HepG2 (cell line): ENCODE results near the gene PDGFRB.

Experiments
- CENPT ChIP-seq: sonication (generic); formaldehyde crosslinking; IDR thresholded peaks from 2 replicates; pipeline ENCODE4 v1.8.0; 2022; ENCODE audit warnings: low read depth, mild to moderate bottlenecking, moderate library complexity, missing genetic modification reagents
- ETV5 ChIP-seq: IDR thresholded peaks from 2 replicates; pipeline ENCODE4 v1.6.1; 2018; ENCODE audit warnings: missing biosample characterization, missing genetic modification reagents, inconsistent platforms, borderline replicate concordance
- HDAC6 ChIP-seq: fragments of 200-600 bp; sonication (generic); IDR thresholded peaks from 2 replicates; pipeline ENCODE4 v1.7.0; 2017; ENCODE audit warnings: mild to moderate bottlenecking, antibody characterized with exemption, low read length, low read depth
- MAFK ChIP-seq, 2 experiments: IDR thresholded peaks in 1 of 2; conservative IDR thresholded peaks in 1 of 2; 2 replicates each; pipeline ENCODE4 v1.6.1; 2011; ENCODE audit warnings: improper control_type of control experiment in 2 of 2, low read length in 2 of 2
- POLR2A ChIP-seq, 2 experiments: IDR thresholded peaks; 2 replicates each; pipeline ENCODE4 v1.6.1; 2011; ENCODE audit warnings: low read depth in 2 of 2, low read length in 2 of 2, mild to moderate bottlenecking in 1 of 2, moderate library complexity in 1 of 2; ENCODE audit not compliant: insufficient read depth in 1 of 2
- TCF7L2 ChIP-seq: IDR thresholded peaks from 2 replicates; pipeline ENCODE4 v1.6.1; 2011; ENCODE audit warnings: mild to moderate bottlenecking, low read depth, low read length, moderate library complexity
- ZFP37 ChIP-seq: sonication (generic); formaldehyde crosslinking; IDR thresholded peaks from 2 replicates; pipeline ENCODE4 v1.4.0; 2020; ENCODE audit warnings: missing genetic modification reagents, borderline replicate concordance
- ZNF253 ChIP-seq: sonication (generic); formaldehyde crosslinking; IDR thresholded peaks from 2 replicates; pipeline ENCODE4 v1.8.0; 2022; ENCODE audit warnings: mild to moderate bottlenecking, missing genetic modification reagents, borderline replicate concordance
- ZNF549 ChIP-seq: sonication (generic); formaldehyde crosslinking; IDR thresholded peaks from 2 replicates; pipeline ENCODE4 v1.5.0; 2020; ENCODE audit warnings: missing genetic modification reagents
- TF ChIP-seq, protein P1 (sequence below): sonication (generic); formaldehyde crosslinking; IDR thresholded peaks from 2 replicates; pipeline ENCODE4 v1.4.0; 2020; ENCODE audit warnings: missing genetic modification reagents
- TF ChIP-seq, protein P2 (sequence below): sonication (generic); formaldehyde crosslinking; IDR thresholded peaks from 2 replicates; pipeline ENCODE4 v1.5.0; 2020; ENCODE audit warnings: mild to moderate bottlenecking, missing genetic modification reagents, moderate library complexity
- TF ChIP-seq, protein P3 (sequence below): sonication (generic); formaldehyde crosslinking; conservative IDR thresholded peaks from 2 replicates; pipeline ENCODE4 v1.4.0; 2020; ENCODE audit warnings: mild to moderate bottlenecking, missing genetic modification reagents, moderate library complexity

DNA sequence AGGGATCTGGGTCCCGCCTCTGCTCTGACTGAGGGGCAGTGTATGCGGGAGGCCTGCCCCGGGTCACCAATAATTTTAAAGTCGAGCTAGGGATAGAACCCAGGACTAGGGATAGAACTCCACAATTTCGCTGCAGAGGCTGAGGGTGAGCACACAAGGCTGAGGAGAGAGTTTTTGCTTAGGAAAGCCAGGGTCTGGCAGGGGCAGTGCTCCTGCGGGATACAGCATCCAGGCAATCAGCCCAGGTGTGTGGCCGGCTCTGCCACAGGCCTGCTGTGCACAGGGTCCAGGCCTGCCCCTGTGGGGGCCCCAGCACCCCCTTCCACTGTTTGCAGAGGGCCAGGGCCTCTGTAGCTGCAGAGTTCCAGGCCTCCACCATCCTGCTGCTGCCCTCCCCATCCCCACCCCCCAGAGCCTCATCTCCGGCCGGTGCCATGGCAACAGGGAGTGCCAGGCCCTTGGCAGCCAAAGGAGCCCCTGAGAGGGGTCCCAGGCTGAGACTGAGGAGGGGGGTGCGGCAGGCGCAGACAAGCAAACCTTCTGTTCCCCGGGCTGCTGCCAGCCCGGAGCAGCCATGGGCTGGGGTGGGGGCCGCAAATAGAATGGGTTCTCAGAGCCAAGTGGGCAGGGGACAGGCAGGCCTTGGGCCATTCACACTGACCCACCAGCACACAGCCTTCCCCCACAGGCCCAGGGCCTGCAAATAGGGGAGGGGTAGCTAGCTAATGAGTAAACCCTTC, 8.6 kb downstream of the PDGFRB start:
- TF ChIP-seq CENPT (CRISPR knock-in tag) (no peak), ZNF253 (CRISPR knock-in tag) (no peak), HDAC6 (no peak), ETV5 (CRISPR knock-in tag) (no peak), TCF7L2 (no peak), POLR2A (IDR thresholded peaks at IDR 0.05; ENCODE audit: insufficient read depth in 1 of 2, low read depth in 2 of 2, low read length in 2 of 2) (no peak), ZFP37 (CRISPR knock-in tag) (no peak), MAFK (conservative IDR thresholded peaks at IDR 0.05 in 1 of 2, IDR thresholded peaks at IDR 0.05 in 1 of 2; ENCODE audit: low read length in 2 of 2) (no peak), ZNF549 (CRISPR knock-in tag) (no peak)
- TF ChIP-seq, protein P1, sequence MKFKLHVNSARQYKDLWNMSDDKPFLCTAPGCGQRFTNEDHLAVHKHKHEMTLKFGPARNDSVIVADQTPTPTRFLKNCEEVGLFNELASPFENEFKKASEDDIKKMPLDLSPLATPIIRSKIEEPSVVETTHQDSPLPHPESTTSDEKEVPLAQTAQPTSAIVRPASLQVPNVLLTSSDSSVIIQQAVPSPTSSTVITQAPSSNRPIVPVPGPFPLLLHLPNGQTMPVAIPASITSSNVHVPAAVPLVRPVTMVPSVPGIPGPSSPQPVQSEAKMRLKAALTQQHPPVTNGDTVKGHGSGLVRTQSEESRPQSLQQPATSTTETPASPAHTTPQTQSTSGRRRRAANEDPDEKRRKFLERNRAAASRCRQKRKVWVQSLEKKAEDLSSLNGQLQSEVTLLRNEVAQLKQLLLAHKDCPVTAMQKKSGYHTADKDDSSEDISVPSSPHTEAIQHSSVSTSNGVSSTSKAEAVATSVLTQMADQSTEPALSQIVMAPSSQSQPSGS = no peak
- TF ChIP-seq, protein P2, sequence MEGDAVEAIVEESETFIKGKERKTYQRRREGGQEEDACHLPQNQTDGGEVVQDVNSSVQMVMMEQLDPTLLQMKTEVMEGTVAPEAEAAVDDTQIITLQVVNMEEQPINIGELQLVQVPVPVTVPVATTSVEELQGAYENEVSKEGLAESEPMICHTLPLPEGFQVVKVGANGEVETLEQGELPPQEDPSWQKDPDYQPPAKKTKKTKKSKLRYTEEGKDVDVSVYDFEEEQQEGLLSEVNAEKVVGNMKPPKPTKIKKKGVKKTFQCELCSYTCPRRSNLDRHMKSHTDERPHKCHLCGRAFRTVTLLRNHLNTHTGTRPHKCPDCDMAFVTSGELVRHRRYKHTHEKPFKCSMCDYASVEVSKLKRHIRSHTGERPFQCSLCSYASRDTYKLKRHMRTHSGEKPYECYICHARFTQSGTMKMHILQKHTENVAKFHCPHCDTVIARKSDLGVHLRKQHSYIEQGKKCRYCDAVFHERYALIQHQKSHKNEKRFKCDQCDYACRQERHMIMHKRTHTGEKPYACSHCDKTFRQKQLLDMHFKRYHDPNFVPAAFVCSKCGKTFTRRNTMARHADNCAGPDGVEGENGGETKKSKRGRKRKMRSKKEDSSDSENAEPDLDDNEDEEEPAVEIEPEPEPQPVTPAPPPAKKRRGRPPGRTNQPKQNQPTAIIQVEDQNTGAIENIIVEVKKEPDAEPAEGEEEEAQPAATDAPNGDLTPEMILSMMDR = no peak
- TF ChIP-seq, protein P3, sequence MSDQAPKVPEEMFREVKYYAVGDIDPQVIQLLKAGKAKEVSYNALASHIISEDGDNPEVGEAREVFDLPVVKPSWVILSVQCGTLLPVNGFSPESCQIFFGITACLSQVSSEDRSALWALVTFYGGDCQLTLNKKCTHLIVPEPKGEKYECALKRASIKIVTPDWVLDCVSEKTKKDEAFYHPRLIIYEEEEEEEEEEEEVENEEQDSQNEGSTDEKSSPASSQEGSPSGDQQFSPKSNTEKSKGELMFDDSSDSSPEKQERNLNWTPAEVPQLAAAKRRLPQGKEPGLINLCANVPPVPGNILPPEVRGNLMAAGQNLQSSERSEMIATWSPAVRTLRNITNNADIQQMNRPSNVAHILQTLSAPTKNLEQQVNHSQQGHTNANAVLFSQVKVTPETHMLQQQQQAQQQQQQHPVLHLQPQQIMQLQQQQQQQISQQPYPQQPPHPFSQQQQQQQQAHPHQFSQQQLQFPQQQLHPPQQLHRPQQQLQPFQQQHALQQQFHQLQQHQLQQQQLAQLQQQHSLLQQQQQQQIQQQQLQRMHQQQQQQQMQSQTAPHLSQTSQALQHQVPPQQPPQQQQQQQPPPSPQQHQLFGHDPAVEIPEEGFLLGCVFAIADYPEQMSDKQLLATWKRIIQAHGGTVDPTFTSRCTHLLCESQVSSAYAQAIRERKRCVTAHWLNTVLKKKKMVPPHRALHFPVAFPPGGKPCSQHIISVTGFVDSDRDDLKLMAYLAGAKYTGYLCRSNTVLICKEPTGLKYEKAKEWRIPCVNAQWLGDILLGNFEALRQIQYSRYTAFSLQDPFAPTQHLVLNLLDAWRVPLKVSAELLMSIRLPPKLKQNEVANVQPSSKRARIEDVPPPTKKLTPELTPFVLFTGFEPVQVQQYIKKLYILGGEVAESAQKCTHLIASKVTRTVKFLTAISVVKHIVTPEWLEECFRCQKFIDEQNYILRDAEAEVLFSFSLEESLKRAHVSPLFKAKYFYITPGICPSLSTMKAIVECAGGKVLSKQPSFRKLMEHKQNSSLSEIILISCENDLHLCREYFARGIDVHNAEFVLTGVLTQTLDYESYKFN (CRISPR knock-in tag) = no peak
